Right atrium auricular region (tissue), 2 donors: Measurements from ENCODE around the gene KLHDC4. TPM values are rescaled to one million over a fixed set of nuclear protein-coding genes. Genes with fewer than 3 reads are reported as not detected.
"Not testable (repeated sequence)": the region's sequence is repeated elsewhere in the genome, so short reads cannot be mapped to it uniquely, and the experiment has no call there.

ENCODE experiments used
- DNase-seq: peaks from one replicate; pipeline ENCODE4 v3.0.0-alpha.2; 2019; ENCODE audit warnings: low spot score
- H3K27ac ChIP-seq, 2 donors: fragments of 200-600 bp; sonication (generic); 1 replicate in 1 of 2; 2 replicates in 1 of 2; pipeline ENCODE4 v1.5.1; 2016 to 2019
- H3K27me3 ChIP-seq, 2 donors: fragments of 200-600 bp; sonication (generic); one replicate each; pipeline versions ENCODE4 v1.5.1 to v1.6.0; 2017 to 2019
- H3K36me3 ChIP-seq: fragments of 200-600 bp; sonication (generic); one replicate; pipeline ENCODE4 v1.5.1; 2016
- H3K4me1 ChIP-seq, 2 donors: fragments of 200-600 bp; sonication (generic); one replicate each; pipeline versions ENCODE4 v1.5.1 to v1.6.0; 2017 to 2019
- H3K4me3 ChIP-seq, 2 donors: fragments of 200-600 bp; sonication (generic); 1 replicate in 1 of 2; 2 replicates in 1 of 2; pipeline ENCODE4 v1.5.1; 2017 to 2019; ENCODE audit warnings: mild to moderate bottlenecking in 1 of 2, moderate library complexity in 1 of 2
- H3K9me3 ChIP-seq, 2 donors: fragments of 200-600 bp; sonication (generic); one replicate each; pipeline ENCODE4 v1.5.1; 2019
- total RNA-seq, 2 donors: library from RNA; depleted of rRNA; stranded (reverse); fragments of >200 nt; gene quantifications; one replicate each; pipeline ENCODE4 v1.1.0, GENCODE V29; 2016
- TF ChIP-seq, protein P1 (sequence below), 2 donors: fragments of 200-600 bp; sonication (generic); IDR thresholded peaks; one replicate each; pipeline ENCODE4 v1.5.1; 2019; ENCODE audit warnings: antibody characterized with exemption in 2 of 2

The KLHDC4 gene
- total RNA-seq, 2 donors from 2014 or later: 11.8 to 12.6 TPM

DNA sequence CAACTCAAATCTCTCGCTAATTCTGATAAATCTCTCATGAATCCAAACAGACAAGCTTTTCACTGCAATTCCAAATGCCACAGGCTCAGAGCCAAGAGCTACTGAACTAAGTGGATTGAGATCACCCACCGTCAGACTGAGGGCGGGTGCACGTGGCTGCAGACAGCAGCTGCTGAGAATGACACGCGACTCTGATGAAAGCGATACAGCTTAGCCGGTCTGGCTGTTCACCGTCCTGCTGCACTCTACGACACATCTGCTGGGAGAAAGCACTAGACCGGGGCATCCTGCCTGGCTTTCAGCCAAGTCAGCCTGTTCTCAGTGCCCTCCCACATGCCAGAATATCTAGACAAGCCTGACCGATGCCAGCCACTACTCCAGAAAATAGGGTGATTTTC is 42.6 kb downstream of the KLHDC4 start:
- no peaks in the 10 kb centered on the region for H3K36me3 ChIP-seq
- peak; percentile 70 for DNase-seq
- no peak overlapping the region for H3K27ac ChIP-seq

DNA sequence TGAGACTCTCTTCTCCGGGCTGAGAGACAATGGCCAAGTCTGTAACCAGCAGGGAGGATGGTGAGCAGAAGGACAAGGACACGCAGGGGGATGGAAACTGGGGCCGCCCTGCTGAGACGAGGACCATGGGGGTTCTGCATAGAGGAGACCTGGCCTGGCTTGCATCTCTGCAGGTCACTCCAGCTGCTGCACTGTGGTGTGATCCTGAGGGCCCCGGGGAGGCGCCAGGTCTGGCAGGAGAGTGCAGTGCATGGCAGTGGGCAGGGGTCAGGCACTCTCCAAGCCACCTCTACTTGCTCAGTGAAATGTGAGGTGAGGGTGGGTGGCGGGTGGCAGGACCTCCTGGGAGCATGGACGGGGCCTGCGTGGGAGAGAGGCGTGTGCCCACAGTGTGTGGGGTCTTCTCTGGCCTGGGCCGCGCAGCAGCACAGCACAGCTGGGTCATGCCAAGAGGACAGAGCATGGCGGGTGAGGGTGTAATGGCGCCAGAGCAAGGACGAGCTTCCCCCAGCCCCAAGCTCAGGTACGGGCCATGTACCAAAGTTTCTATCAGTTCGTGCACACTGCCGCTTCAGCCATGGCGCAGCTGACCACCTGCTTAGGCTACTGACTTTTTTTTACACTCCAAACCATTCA is 43.1 kb downstream of the KLHDC4 start:
- TF ChIP-seq, protein P1, sequence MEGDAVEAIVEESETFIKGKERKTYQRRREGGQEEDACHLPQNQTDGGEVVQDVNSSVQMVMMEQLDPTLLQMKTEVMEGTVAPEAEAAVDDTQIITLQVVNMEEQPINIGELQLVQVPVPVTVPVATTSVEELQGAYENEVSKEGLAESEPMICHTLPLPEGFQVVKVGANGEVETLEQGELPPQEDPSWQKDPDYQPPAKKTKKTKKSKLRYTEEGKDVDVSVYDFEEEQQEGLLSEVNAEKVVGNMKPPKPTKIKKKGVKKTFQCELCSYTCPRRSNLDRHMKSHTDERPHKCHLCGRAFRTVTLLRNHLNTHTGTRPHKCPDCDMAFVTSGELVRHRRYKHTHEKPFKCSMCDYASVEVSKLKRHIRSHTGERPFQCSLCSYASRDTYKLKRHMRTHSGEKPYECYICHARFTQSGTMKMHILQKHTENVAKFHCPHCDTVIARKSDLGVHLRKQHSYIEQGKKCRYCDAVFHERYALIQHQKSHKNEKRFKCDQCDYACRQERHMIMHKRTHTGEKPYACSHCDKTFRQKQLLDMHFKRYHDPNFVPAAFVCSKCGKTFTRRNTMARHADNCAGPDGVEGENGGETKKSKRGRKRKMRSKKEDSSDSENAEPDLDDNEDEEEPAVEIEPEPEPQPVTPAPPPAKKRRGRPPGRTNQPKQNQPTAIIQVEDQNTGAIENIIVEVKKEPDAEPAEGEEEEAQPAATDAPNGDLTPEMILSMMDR (IDR thresholded peaks at IDR 0.05): no peak
- H3K36me3 ChIP-seq: no peaks in the 10 kb centered on the region
- no peaks in the 10 kb centered on the region for H3K27me3 ChIP-seq
- DNase-seq: no peak
- no peak overlapping the region for H3K4me3 ChIP-seq
- no peak overlapping the region for H3K27ac ChIP-seq
- H3K9me3 ChIP-seq: no peaks in the 10 kb centered on the region
- H3K4me1 ChIP-seq: peaks cover 0 to 14% of the 10 kb centered on the region in 2 donors

More for the DNA sequence above, 42.6 kb downstream of the KLHDC4 start:
- Histone ChIP-seq H3K9me3 (no peaks in the 10 kb centered on the region), H3K27me3 (no peaks in the 10 kb centered on the region), H3K4me1 (peaks cover 0 to 14% of the 10 kb centered on the region in 2 donors), H3K4me3 (no peak overlapping the region)
- TF ChIP-seq, protein P1 (IDR thresholded peaks at IDR 0.05): no peak

DNA sequence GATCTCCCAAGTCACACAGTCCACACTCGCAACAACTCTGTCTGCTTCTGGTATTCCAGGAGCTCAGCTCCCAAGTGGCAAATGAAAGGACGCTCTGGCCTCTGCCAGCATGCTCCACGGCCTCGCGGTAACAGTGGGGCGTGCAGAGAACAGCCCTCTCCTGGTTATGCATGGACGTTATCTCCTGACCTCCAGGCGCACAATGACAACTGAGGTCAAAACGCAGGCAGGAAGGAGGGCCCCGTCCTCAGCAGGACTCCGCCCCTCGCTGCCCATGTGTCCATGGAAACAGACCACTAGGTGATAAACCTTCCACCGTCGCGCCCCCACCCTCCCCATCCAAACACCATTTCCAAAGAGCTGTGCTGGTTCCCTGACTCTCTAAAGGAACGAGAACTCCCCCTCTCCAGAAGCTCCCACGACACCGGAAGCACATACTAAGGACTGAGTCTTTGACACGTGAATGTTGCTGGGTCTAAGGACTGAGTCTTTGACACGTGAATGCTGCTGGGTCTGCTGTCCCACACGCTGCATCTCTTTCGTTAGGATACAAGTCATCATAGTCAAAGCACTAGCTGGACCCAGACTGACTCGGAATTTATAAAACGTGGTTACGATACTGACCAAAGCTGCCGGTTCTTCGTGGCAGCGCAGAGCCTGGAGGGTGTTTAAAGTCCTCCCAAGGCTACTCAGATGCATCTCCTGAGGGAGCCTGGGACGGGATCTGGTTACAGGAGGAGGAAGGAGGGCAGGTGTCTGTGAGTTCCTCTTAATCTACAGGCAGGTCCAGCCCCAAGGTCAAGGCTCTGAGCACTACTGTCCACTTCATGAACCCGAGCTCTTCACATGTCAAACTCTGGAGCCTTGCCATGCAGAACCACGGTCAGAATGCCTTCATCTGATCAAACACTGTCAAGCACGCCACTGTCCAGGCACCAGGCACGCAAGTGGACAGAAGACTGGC is 43.9 kb downstream of the KLHDC4 start:
- no peak overlapping the region for H3K27ac ChIP-seq
- no peaks in the 10 kb centered on the region for H3K9me3 ChIP-seq
- H3K36me3 ChIP-seq: no peaks in the 10 kb centered on the region
- peaks cover 0 to 14% of the 10 kb centered on the region in 2 donors for H3K4me1 ChIP-seq
- no peak overlapping the region for H3K4me3 ChIP-seq
- no peak for DNase-seq
- no peaks in the 10 kb centered on the region for H3K27me3 ChIP-seq
- TF ChIP-seq, protein P1 (IDR thresholded peaks at IDR 0.05): no peak

DNA sequence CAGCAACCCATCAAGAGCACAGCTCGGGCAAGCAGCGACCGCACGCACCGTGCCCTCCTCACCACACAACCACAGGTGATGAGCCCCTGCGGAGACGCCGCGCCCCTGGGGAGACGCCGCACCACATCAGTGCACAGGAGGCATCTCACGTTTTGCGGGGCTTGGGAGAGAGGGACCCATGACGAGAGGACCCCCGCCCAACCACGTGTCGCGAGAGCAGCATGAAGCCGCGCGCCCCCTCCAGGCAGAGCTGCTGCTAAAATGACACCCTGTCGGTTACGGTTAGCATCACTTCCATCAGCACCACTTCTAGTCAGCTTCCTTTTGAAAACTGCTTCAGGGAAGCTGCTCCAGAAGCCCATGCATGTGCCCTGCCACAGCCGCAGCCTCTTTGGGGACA is 45.3 kb downstream of the KLHDC4 start:
- no peaks in the 10 kb centered on the region for H3K36me3 ChIP-seq
- H3K27ac ChIP-seq: no peak overlapping the region
- H3K4me3 ChIP-seq: no peak overlapping the region
- no peaks in the 10 kb centered on the region for H3K9me3 ChIP-seq
- TF ChIP-seq, protein P1 (IDR thresholded peaks at IDR 0.05): no peak
- no peak for DNase-seq
- peaks cover 0 to 14% of the 10 kb centered on the region in 2 donors for H3K4me1 ChIP-seq
- no peaks in the 10 kb centered on the region for H3K27me3 ChIP-seq

DNA sequence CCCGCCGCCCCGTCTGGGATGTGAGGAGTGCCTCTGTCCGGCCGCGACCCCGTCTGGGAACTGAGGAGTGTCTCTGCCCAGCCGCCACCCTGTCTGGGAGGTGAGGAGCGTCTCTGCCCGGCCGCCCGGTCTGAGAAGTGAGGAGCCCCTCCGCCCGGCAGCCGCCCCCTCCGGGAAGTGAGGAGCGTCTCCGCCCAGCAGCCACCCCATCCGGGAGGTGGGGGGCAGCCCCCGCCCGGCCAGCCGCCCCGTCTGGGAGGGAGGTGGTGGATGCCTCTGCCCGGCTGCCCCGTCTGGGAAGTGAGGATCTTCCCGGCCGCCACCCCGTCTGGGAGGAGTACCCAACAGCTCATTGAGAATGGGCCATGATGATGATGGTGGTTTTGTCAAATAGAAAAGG is 47.0 kb downstream of the KLHDC4 start:
- H3K27ac ChIP-seq, DNase-seq, H3K27me3 ChIP-seq, H3K4me3 ChIP-seq, H3K9me3 ChIP-seq, H3K36me3 ChIP-seq: not testable (repeated sequence)
- peaks cover 0 to 14% of the 10 kb centered on the region in 2 donors for H3K4me1 ChIP-seq

DNA sequence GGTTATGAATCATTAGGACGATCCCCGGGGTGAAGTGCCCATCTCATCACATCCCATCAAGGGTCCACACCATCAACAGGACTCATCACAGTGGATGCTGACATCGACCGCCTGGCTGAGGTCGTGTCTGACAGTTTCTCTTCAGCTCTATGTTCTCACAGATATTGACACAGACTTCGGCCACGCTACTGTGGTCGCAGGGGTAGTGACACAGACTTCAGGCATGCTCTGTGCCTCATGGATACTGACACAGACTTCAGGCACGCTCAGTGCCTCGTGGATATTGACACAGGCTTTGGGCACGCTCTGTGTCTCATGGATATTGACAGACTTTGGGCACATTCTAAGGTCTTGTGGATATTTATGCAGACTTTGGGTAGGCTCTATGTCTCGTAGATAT is 50.1 kb downstream of the KLHDC4 start:
- Histone ChIP-seq H3K27me3 (no peaks in the 10 kb centered on the region), H3K4me3 (no peak overlapping the region), H3K4me1 (no peaks in the 10 kb centered on the region), H3K9me3 (no peaks in the 10 kb centered on the region), H3K36me3 (peaks cover 15% of the 10 kb centered on the region), H3K27ac (no peak overlapping the region)
- TF ChIP-seq, protein P1 (IDR thresholded peaks at IDR 0.05): no peak
- DNase-seq: no peak
